Measurements from ENCODE around the gene ENPEP. TPM values are rescaled to one million over a fixed set of nuclear protein-coding genes. Genes with fewer than 3 reads are reported as not detected.
"Not testable (repeated sequence)": the region's sequence is repeated elsewhere in the genome, so short reads cannot be mapped to it uniquely, and the experiment has no call there.

Gene ENPEP
- polyA plus RNA-seq (2012; ENCODE audit: missing spikeins), result not detected

- no peak for TF ChIP-seq TAF1 (IDR thresholded peaks at IDR 0.05; ENCODE audit: borderline replicate concordance, low read depth, low read length)
- no peak for TF ChIP-seq POLR2A (IDR thresholded peaks at IDR 0.05; ENCODE audit: low read depth, low read length)
- TF ChIP-seq POLR2AphosphoS5 (IDR thresholded peaks at IDR 0.05; ENCODE audit: low read depth, low read length), result no peak
- FAIRE-seq (no peak), DNase-seq (ENCODE audit: insufficient read length) (no peak)
These were observed at the start of gene ENPEP for GRCh38 chr4:110475881-110476818. Gene ENPEP, plus strand, starts transcription at chr4:110476155. Its CDS starts 260 bp downstream, at chr4:110476415.

- not testable (repeated sequence) for DNase-seq (ENCODE audit: insufficient read length); FAIRE-seq
These were observed 44.1 kb upstream of the ENPEP start for GRCh38 chr4:110431805-110432204.

GRCh38 chr4:110437292-110437691 lies 38.7 kb upstream of the ENPEP start:
- DNase-seq (ENCODE audit: insufficient read length); FAIRE-seq: not testable (repeated sequence)

- DNase-seq (ENCODE audit: insufficient read length); FAIRE-seq: not testable (repeated sequence)
These were observed 36.7 kb upstream of the ENPEP start for GRCh38 chr4:110439209-110439608.

GRCh38 chr4:110442309-110442708 lies 33.6 kb upstream of the ENPEP start:
- FAIRE-seq (no peak), DNase-seq (ENCODE audit: insufficient read length) (no peak)
- TF ChIP-seq TAF1 (IDR thresholded peaks at IDR 0.05; ENCODE audit: borderline replicate concordance, low read depth, low read length) (no peak), POLR2A (IDR thresholded peaks at IDR 0.05; ENCODE audit: low read depth, low read length) (no peak), POLR2AphosphoS5 (IDR thresholded peaks at IDR 0.05; ENCODE audit: low read depth, low read length) (no peak)

- FAIRE-seq (no peak), DNase-seq (ENCODE audit: insufficient read length) (no peak)
- TF ChIP-seq TAF1 (IDR thresholded peaks at IDR 0.05; ENCODE audit: borderline replicate concordance, low read depth, low read length) (no peak), POLR2A (IDR thresholded peaks at IDR 0.05; ENCODE audit: low read depth, low read length) (no peak), POLR2AphosphoS5 (IDR thresholded peaks at IDR 0.05; ENCODE audit: low read depth, low read length) (no peak)
These were observed 33.2 kb upstream of the ENPEP start for GRCh38 chr4:110442788-110443187.

- TF ChIP-seq POLR2AphosphoS5 (IDR thresholded peaks at IDR 0.05; ENCODE audit: low read depth, low read length) (no peak), POLR2A (IDR thresholded peaks at IDR 0.05; ENCODE audit: low read depth, low read length) (no peak), TAF1 (IDR thresholded peaks at IDR 0.05; ENCODE audit: borderline replicate concordance, low read depth, low read length) (no peak)
- DNase-seq (ENCODE audit: insufficient read length) (no peak), FAIRE-seq (no peak)
These were observed 26.0 kb upstream of the ENPEP start for GRCh38 chr4:110449947-110450346.

GRCh38 chr4:110452546-110452945 lies 23.4 kb upstream of the ENPEP start:
- no peak for DNase-seq (ENCODE audit: insufficient read length)
- TF ChIP-seq TAF1 (IDR thresholded peaks at IDR 0.05; ENCODE audit: borderline replicate concordance, low read depth, low read length), result no peak
- no peak for TF ChIP-seq POLR2AphosphoS5 (IDR thresholded peaks at IDR 0.05; ENCODE audit: low read depth, low read length)
- TF ChIP-seq POLR2A (IDR thresholded peaks at IDR 0.05; ENCODE audit: low read depth, low read length), result no peak
- no peak for FAIRE-seq

- DNase-seq (ENCODE audit: insufficient read length), result no peak
- FAIRE-seq, result no peak
- no peak for TF ChIP-seq POLR2AphosphoS5 (IDR thresholded peaks at IDR 0.05; ENCODE audit: low read depth, low read length)
- TF ChIP-seq POLR2A (IDR thresholded peaks at IDR 0.05; ENCODE audit: low read depth, low read length), result no peak
- no peak for TF ChIP-seq TAF1 (IDR thresholded peaks at IDR 0.05; ENCODE audit: borderline replicate concordance, low read depth, low read length)
These were observed 21.5 kb upstream of the ENPEP start for GRCh38 chr4:110454441-110454840.

- DNase-seq (ENCODE audit: insufficient read length) (no peak), FAIRE-seq (no peak)
- TF ChIP-seq POLR2AphosphoS5 (IDR thresholded peaks at IDR 0.05; ENCODE audit: low read depth, low read length) (no peak), POLR2A (IDR thresholded peaks at IDR 0.05; ENCODE audit: low read depth, low read length) (no peak), TAF1 (IDR thresholded peaks at IDR 0.05; ENCODE audit: borderline replicate concordance, low read depth, low read length) (no peak)
These were observed 17.3 kb upstream of the ENPEP start for GRCh38 chr4:110458494-110459266.

GRCh38 chr4:110460074-110460746 lies 15.7 kb upstream of the ENPEP start:
- FAIRE-seq (no peak), DNase-seq (ENCODE audit: insufficient read length) (no peak)
- no peak for TF ChIP-seq POLR2A (IDR thresholded peaks at IDR 0.05; ENCODE audit: low read depth, low read length)
- no peak for TF ChIP-seq TAF1 (IDR thresholded peaks at IDR 0.05; ENCODE audit: borderline replicate concordance, low read depth, low read length)
- TF ChIP-seq POLR2AphosphoS5 (IDR thresholded peaks at IDR 0.05; ENCODE audit: low read depth, low read length), result no peak

GRCh38 chr4:110467400-110467799 lies 8.6 kb upstream of the ENPEP start:
- no peak for TF ChIP-seq POLR2A (IDR thresholded peaks at IDR 0.05; ENCODE audit: low read depth, low read length)
- TF ChIP-seq POLR2AphosphoS5 (IDR thresholded peaks at IDR 0.05; ENCODE audit: low read depth, low read length), result no peak
- TF ChIP-seq TAF1 (IDR thresholded peaks at IDR 0.05; ENCODE audit: borderline replicate concordance, low read depth, low read length), result no peak
- FAIRE-seq (no peak), DNase-seq (ENCODE audit: insufficient read length) (no peak)

Measured in GM12892 (cell line).